HG03196 (cell line): ENCODE data around the gene AGPAT2.

Source experiments
- ATAC-seq: cut with Tn5 transposase; IDR thresholded peaks from one replicate; pipeline ENCODE4 v1.9.1; 2021; ENCODE audit not compliant: unreplicated experiment

Gene AGPAT2

DNA sequence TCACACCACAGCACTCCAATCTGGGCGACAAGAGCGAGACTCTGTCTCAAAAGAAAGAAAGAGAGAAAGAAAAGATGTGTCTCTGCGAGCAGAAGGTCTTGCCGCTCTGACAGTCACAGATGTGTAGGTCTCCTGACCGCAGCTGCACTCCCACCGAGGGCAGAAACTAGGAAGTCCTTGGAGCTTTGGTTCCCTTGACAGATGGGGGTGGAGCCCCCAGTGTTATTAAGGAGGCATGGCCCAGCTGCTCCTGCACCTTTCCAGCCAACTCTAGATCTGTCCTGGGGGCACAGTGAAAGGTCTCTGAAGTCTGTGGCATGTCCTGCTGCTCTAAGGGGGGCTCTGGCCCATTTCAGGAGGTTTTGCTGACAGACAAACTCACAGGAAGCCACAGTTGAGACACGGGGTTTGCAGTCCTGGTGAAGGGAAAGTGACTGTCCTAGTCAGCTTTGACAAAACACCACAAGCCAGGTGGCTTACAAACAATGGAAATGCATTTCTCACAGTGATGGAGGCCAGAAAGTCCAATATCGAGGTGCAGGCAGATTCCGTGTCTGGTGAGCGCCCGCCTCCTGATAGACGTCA lies 16.1 kb upstream of the AGPAT2 start:
- no peak for ATAC-seq

DNA sequence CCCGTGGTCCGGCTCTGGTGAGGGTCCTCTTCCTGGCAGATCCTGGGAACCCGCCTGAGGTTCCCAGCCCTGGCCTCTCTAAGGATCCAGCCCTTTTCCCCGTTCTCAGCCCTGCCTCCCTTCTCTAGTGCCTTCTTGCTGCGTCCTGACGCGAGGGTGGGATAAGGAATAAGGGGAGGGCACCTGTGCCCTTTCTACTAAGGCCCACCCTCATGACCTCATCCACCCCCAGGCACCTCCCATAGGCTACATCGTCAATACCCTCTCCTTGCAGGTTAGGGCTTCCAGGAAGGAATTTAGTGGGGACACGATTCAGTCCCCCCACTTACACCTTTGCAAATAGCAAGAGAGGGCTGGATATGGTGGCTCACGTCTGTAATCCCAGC lies 14.4 kb upstream of the AGPAT2 start:
- ATAC-seq = no peak

DNA sequence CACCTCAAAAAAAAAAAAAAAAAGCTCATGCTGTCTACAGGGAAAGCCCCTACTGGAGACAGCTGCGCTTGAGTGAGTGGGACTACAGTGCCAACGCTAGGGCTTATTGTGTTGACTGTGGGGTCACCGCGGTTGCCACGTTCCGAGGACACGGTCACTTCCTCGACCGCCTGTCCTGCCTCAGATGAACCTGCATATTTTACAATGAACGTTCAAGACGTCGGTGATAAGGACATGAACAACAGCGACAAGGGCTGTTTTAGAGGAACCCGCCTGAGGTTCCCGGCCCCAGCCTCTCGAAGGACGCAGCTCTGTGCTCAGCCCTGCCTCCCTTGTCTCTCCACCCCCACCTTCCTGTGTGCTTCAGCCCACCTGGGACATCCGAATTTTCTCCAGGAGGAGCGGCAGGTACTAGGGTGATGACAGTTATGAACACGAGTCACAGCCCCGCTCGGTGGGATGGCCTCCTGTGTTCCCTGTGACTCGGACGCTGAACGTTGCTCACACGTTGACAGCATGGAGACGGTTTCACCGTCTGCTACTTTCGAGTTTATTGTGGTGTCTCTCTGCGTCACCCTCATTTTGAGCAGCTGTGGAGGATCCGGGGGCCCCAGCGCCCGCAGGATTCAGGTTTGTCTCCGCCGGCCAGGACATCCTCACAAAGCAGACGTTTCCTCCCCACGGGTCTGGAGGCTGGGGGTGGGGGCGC lies 13.9 kb upstream of the AGPAT2 start:
- ATAC-seq = no peak

DNA sequence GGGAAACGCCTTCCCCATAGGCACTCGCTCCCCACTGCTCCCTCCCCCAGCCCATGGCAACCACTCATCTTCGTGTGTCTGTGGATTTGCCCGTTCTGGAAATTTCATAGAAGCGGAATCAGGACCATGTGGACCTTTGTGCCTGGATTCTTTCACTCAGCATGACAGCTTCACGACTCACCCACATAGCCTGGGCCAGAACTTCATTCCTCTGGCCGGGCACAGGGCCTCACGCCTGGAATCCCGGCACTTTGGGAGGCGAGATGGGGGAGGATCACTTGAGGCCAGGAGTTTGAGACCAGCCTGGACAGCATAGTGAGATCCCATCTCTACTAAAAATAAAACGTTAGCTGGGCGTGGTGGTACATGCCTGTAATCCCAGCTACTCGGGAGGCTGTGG lies 13.0 kb upstream of the AGPAT2 start:
- no peak for ATAC-seq

DNA sequence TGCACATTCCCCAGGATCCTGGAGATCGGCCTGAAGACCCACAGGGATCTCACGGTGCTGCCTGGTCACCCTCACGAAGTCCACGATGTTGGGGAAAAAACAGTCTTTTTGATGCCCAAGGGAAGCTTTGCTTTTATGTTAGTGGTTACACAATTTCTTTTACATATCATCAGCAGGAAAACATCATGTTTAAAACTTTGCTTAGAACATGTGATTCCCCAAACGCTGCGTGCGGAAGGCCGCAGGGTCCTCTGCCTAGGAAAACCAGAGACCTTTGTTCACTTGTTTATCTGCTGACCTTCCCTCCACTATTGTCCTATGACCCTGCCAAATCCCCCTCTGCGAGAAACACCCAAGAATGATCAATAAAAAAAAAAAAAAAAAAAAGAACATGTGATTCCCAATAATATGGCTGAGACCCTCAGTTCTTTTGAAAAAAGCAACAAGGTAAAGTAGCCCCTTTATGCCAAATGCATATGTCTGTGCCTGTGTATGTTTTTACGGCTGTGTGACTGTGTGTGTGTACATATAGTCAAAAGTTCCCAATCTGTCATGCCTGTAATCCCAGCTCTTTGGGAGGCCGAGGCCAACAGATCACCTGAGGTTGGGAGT lies 11.5 kb upstream of the AGPAT2 start:
- ATAC-seq = no peak

DNA sequence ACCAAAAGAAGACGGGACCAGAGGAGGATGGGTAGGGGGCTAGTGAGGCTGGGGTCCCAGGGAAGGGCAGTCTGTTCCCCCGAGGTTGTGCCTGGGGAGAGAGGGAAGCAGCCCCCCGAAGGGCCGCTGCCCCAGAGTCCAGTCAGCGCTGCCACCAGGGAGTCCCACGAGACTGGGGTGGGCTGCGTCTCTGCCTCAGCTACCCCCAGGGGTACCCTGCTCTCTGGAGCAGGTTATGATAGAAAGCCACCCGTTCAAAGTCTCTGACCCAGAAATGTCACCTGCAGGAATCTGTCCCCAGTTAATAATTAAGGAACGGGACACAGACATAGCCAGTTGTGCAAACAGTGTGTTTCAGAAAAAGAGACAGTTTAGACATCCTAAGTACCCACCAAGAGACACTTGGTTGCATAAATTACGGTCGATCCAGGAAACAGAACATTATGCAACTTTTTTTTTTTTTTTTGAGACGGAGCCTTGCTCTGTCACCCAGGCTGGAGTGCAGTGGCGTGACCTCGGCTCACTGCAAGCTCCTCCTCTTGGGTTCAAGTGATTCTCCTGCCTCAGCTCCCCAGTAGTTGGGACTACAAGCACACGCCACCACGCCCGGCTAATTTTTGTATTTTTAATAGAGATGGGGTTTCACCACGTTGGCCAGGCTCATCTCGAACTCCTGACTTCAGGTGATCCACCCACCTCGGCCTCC lies 10.7 kb upstream of the AGPAT2 start:
- ATAC-seq = no peak

DNA sequence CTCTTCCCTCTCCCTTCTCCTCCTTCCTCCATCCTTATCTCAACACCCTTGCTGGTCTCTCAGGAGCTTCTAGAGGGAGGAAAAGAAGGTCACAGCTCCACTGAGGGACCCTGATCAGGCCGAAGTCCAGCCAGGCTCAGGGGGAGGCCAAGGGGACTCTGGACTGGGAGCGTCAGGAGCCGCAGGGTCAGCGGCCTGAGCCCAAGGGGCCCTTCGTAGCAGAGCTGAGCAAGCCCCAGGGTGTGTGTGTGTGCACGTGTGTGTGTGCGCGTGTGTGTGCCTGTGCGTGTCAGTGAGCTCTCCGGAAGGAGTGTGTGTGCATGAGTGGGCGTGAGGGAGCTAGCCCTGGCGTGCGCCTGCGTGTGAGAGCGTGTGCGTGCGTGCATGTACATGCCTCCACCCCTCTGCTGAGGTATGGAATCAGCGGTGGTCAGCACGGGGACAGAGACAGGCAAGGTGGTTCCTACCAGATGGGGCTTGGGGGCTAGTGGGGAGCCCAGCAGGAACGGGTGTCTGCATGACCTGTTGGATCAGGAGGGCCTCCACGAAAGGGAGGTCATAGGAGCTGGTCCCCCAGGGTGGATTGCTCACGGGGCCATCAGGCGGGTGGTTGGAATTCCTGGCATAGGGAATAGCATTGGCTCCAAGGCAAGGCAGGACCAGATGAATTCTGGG lies 10.0 kb upstream of the AGPAT2 start:
- ATAC-seq = no peak

DNA sequence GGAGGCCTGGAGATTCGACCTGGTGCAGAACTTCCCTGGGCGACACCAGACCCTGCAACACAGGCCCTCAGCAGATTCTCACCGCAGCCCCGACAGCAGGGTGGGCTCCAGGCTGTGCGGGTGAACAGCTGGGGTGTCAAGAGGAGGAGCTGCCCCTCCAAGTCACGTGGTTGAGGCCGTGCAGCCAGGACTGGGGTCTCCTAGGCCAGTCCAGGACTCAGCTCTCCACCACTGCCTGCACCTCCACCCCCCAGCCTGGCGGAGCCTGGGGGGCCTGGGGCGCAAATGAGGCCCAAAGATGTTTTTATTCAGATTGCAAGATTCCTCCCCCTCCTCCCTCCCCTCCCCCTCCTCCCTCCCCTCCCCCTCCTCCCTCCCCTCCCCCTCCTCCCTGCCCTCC lies 9.2 kb upstream of the AGPAT2 start:
- ATAC-seq = no peak

DNA sequence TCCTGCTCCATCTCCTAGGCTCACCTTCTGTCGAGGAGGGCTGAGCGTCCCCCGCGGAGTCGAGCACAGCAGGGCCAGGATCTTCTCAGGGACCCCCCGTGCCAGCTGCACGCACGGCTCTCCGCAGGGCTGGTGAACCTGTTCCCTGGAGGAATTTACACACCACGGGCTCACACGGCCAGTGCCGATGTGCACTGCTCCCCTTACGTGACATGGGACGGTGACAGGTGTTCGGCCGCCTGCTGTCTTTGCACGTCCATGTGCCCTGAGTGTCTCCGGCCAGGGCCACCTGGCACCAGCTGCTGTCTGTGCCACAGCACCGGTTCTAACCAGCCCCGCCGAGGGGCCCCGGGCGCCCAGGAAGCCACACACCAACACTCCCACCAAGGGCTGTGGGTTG lies 8.7 kb upstream of the AGPAT2 start:
- ATAC-seq = no peak

DNA sequence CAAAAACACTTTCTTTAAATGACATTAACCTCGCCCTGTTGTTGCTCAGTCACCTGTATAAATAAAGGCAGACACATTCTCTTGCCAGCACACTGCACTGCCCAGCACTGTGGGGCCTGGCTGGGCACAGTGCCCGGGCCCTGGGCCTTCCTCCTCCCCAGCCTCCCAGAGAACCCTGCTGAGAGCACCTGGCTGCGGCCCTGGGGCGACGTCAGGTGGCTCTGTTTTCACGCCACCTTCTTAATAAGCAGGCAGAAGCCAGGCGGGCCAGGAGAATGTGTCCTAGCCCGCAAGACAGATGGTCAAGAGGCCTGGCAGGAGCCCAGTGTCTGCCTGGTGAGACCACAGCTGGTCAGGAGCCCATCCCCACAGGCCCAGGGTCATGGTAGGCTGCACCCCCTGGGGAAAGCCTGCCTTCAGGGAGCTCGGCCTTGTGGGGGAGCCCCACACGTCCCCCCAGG lies 8.2 kb upstream of the AGPAT2 start:
- ATAC-seq = no peak

DNA sequence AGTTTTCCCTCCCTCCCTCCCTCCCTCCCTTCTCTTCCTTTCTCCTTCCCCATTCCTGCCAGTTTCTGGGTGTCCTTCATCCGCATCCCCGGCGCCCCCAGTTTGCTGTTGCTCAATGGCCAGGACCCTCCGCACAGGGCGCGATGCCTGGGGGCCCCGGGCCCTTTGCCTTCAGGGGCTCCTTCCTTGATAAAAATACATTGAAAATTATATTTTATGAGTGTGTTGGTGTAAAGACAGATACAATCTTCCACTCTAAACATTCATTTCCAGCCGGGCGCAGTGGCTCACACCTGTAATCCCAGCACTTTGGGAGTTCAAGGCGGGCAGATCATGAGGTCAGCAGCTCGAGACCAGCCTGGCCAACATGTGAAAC lies 7.6 kb upstream of the AGPAT2 start:
- no peak for ATAC-seq

DNA sequence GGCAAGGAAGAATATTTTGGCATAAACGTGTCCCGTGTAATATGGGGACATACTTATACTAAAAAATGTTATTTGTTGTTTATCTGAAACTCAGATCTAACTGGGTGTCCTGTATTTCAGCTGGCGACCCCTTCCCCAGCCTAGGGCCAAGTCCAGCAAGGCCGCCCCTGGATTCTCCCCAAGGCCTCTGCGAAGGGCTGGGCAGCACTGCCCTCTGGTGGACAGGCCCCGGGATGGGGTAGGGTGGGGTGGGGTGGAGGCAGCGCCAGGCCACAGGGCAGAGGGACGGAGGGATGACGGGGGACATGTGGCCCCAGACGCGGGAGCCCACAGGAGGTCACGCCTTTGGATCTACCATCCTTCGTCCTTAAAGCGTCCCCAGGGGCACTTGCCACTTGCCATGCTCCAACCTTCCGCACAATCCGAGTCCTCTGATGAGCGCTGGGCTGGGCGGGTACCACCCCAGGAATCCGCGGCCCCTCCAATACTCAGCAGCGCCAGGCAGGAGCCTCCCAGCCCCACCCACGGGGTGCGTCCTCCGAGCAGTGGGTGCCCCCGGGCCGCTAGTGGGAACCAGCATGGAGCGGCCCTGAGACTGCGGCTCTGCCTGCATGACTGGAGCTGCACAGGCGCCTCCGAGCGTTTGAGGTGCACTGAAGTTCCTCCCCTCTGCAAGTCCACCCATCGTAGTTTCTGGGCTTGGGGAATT lies 7.1 kb upstream of the AGPAT2 start:
- no peak for ATAC-seq

DNA sequence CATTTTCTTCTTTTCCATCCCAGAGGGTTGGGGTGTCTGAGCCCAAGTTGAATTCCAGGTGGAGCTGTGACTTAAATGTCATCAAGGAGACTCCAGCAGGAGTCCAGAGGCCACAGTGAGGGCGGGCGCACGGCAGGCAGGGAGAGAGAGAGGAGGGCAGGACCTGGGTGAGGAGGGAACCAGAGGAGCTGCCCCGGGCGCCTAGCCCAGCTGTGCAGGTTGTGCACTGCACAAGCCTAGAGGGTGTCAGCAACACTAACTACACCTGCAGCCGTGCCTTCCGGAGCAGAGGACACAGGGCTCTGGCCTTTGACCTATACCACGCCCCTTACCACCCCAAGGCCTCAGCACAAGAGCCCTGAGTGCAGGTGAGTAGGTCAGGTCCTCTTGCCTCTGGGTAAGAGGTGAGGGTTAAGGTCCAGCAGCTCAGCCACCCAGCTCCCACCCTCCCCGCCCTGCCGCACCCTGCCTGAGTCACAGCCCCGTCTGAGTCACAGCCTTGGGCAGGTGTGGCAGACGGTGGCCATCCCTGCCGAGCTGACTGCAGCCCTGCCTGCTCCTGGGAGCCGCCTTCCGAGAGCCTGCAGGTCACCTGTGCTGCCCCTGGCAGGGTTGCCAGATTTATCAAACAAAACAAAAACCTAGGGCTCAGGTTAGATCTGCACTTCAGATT lies 6.4 kb upstream of the AGPAT2 start:
- no peak for ATAC-seq

DNA sequence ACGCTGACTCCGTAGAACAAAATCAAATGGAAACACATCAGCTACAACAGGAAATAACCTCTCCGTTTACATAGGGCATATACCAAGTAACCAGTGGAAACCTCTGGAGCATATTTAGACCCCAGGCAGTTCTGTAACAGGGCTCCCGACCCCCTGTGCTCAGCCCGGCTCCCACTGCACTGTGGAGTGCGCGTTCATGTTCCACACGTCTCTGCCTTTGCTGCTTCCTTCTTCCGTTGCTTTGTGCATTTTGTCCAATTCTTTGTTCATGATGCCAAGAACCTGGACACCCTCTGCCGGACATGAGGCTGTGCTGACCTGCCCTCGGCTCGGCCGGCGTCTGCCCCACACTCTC lies 5.9 kb upstream of the AGPAT2 start:
- ATAC-seq = no peak

DNA sequence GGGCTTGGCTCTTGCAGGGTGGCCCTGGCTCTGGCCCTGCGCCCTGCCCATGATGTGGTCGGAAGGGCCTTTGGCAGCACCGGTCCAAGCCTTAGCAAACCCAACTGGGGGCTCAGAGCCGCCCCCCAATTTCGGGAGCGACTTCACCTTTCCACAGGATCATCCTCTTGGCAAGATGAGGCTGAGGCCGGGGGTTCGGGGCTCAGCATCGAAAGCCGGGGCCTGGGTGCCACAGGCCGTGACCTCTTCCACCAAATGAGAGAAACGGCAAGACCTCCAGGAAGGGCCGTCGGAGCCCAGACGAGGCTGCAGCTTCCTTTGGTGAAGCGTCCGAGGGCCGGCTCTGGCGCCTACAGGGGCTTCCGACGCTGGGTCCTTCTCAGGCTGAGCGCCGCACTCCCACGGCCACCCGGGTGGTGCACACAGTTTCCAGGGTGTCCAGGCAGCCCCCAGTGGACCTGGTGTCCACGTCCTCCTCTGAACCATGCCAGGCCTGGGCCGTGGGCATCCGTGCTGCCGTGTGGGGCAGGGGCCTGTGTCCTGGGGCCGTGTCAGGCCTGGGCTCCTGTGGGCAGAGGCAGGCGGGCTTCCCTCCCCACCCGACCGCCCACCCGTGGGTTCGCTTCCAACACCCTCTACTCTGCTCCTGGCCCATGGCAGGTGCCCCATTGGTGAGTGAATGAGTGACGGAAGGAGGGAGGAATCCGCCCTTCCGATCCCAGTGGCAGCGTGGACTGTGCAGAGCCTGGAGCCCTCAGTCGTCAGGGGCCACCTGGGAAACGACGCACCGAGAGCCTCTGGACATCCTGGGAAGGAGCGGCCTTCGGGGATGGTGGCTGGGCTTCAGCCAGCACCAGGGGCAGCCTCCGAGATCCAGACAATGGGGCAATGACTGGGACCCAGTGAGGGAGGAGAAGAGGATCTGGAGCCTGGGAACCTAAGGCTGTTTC lies 5.2 kb upstream of the AGPAT2 start:
- no peak for ATAC-seq

DNA sequence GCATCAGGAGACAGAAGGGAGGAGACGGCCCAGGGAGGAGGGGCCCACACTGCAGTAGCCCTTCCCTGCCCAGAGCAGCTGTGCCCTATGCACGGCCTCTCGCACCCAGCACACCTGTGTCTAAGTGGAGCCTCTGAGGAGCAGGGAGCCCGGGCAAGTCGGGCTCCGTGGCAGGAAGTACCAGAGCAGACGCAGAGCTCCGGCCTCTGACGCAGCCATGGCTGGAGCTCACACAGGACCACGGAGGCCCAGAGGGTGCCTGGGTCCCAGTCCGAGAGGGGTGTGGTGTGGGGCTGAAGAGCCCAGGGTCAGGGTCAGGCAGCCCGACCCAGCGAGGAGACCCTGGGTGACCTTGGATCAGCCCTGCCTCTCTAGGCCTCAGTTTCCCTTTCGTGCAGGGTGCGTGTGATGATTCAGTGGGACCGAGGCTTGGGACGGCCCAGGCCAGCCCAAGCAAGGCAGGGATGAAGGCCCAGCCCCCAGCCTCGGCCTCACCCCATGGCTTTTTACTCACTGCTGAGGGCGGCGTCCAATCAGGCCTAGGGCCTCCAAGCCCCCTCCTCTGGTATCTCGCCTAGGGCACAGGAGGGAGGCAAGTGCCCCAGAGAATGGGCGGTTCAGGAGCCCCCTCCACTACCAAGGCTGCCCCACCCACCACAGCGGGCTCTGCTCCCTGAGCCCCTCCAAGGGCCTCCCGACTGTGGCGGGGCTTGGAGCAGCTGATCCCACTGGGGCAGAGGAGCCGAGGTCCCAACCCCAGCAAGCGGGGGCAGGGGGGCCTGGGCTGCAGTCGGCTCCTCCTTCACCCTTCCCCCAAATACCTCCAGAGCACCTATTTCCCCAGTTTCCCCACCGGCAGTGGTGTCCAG lies 4.3 kb upstream of the AGPAT2 start:
- no peak for ATAC-seq

DNA sequence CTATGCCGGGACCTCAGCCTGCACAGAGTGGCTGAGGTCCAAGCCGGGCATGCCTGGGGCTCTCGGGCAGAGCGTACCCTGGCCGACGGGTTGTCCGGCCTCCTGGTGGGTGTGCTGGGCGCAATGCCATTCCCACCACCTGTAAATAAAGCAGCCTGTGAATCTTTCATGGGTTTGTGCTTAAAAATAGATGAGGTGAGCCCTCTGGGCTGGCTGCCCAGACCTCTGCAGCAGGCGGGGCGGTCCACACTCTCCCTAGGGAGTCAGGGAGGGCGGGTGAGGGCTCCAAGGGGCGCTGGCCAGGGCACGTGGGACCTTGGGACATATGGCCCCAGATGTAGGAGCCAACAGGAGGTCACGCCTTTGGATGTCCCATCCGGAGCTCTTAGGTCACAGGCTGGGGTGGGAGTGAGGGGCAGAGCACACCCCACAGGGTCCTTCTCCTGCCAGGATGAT lies 3.6 kb upstream of the AGPAT2 start:
- ATAC-seq = no peak

DNA sequence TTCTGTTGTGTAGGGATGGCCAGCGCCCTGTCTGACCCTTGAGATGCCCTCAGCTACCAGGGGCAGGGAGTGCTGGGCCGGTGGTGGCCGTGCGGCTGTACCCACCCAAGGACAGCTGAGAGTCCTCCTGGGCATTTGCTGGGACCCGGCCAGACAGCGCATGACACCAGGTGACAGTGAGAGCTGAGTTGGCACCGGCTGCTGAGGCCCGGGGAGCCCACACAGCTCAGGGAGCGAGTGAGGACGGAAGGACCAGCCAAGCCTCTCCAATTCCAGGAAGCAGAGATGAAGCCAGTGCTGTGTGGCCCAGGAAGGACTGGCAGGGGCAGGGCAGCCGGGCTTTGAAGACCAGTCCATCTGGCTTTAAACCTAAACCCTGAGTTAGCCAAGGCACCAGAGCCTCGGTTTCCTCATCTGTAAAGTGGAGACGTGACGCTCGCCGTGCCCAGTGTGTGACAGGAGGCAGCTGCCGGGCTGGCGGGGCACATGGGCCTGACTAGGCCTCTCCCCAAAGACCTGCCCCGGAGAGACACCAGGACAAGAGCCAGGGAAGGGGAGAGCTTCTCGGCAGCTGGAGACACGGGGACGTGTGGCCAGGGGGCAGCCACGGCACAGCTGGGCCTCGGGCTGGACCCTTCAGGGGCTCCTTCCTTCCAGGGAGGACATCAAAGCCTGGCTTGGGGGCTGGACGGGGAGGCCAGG lies 3.0 kb upstream of the AGPAT2 start:
- no peak for ATAC-seq
